Tibial nerve (tissue), 3 donors: ENCODE measurements around the gene IL34.
A peak's percentile ranks its signal among the peaks of the same experiment; 100 is the strongest.

Source experiments
- CTCF ChIP-seq, 5 experiments: fragments of 200-600 bp in 3 of 5; fragments of 450-650 bp in 2 of 5; sonication (generic) in 3 of 5; IDR thresholded peaks; one replicate each; pipeline ENCODE4 v1.5.1; 2016 to 2019; ENCODE audit warnings: antibody characterized with exemption in 5 of 5, mild to moderate bottlenecking in 3 of 5, moderate library complexity in 2 of 5
- POLR2A ChIP-seq, 2 donors: fragments of 450-650 bp; IDR thresholded peaks; one replicate each; pipeline ENCODE4 v1.6.1; 2017; ENCODE audit warnings: antibody characterized with exemption in 2 of 2, mild to moderate bottlenecking in 2 of 2, moderate library complexity in 2 of 2

GRCh38 chr16:70653809-70654771 lies 7.7 kb downstream of the IL34 start:
- TF ChIP-seq CTCF (IDR thresholded peaks at IDR 0.05) (peak; percentile 83 to 92 (median 90)), POLR2A (IDR thresholded peaks at IDR 0.05) (no peak)
